ENCODE results near the gene CCNF.

GRCh38 chr16:2472885-2473445 lies 43.7 kb downstream of the CCNF start:
- no peak for TF ChIP-seq YY1 (IDR thresholded peaks at IDR 0.05; ENCODE audit: insufficient read depth, insufficient read length)
- TF ChIP-seq SUZ12 (IDR thresholded peaks at IDR 0.05; ENCODE audit: extremely low read depth, insufficient read depth, insufficient read length): no peak

Data from NT2/D1 (cell line).